Mononuclear cell (primary cell): ENCODE measurements around the gene SLC6A1. TPM values are rescaled to one million over a fixed set of nuclear protein-coding genes. Genes with fewer than 3 reads are reported as not detected.

Experiments
- H3K27me3 ChIP-seq: 2 replicates; pipeline ENCODE4 v1.6.0; 2011; ENCODE audit warnings: low read length, control low read depth; ENCODE audit not compliant: insufficient read depth
- H3K4me1 ChIP-seq: 2 replicates; pipeline ENCODE4 v1.5.1; 2011; ENCODE audit warnings: mild to moderate bottlenecking, low read length, control low read depth; ENCODE audit not compliant: insufficient read depth
- H3K4me3 ChIP-seq: 2 replicates; pipeline ENCODE4 v1.5.1; 2011; ENCODE audit warnings: mild to moderate bottlenecking, low read length, moderate library complexity
- H3K9me3 ChIP-seq: 2 replicates; pipeline ENCODE4 v1.5.1; 2011; ENCODE audit warnings: low read depth, mild to moderate bottlenecking, control low read depth, low read length
- total RNA-seq: library from RNA; depleted of rRNA; stranded (reverse); fragments of >200 nt; gene quantifications from one replicate; pipeline ENCODE4 v1.2.3, GENCODE V29; 2012

Gene SLC6A1
- total RNA-seq, 1 donor: under 0.01 TPM

GRCh38 chr3:10996345-10997013, 3.9 kb downstream of the SLC6A1 start:
- H3K4me1 ChIP-seq: no peaks in the 10 kb centered on the region
- no peaks in the 10 kb centered on the region for H3K9me3 ChIP-seq
- H3K27me3 ChIP-seq: peaks cover 24% of the 10 kb centered on the region
- H3K4me3 ChIP-seq: no peak overlapping the region

- H3K4me3 ChIP-seq: no peak overlapping the region
- H3K9me3 ChIP-seq: no peaks in the 10 kb centered on the region
- no peaks in the 10 kb centered on the region for H3K4me1 ChIP-seq
- H3K27me3 ChIP-seq: peaks cover 18% of the 10 kb centered on the region
Measured at GRCh38 chr3:10997196-10997595, 4.6 kb downstream of the SLC6A1 start.

DNA sequence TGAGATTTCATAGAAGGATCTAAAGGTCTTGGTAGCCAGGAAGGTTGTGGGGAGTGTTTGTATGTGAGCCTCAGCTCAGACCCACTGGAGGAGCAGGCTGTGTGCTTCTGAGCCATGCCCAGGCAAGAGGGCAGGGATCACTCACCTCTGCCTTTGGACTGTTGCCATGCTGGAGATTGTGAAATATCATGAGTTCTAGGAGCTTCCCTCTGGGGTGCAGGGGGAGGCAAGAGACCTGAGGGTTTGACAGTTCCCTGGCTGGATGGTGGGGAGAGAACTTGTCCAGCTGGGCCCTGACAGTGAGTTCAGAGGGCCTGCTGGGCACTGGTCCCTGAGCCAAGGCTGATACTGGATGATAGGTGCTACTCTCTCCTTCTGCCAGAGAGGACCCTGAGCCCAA, 6.0 kb downstream of the SLC6A1 start:
- peaks cover 15% of the 10 kb centered on the region for H3K27me3 ChIP-seq

DNA sequence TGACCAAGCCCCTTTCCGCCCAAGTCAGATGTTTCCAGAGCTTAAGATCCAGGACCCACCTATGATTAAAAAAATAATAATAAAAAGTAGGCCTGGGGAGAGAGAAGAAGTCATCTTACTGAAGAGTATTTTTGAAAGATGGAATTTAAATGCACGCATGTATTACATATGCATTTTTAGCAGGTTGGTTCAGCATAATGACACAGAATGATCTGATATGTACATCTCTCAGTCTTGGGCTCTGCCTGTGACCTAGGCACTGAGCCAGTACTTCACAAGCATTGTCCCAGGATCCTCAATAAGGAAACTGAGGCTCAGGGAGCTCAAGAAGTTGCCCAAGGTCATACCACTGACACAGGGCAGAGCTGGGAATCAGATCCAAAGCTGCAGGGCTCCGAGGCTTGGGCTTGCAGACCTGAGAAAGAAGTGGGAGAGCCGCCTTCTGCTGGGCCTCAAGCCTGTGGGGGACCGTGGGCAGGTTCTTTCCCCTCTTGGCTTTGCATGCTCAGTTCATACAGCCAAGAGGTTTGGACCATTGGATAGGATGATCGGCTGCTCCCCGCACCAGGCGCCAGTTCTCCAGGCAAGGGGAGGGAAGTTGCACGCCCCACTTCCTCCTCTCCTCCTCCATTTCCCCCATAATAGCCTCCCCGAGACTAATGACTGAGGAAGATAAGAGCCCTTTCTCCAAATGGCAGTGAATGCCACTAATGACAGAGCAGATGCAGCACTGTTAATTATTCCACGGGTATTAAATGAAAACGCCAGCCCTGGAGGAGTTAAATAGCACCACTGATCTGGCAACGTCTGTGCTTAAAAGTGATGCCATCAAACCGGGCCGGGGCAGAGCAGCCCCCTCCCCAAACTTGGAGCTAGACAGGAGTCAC, 6.9 kb downstream of the SLC6A1 start:
- H3K4me1 ChIP-seq: no peaks in the 10 kb centered on the region
- peaks cover 7% of the 10 kb centered on the region for H3K27me3 ChIP-seq
- no peaks in the 10 kb centered on the region for H3K9me3 ChIP-seq
- H3K4me3 ChIP-seq: no peak overlapping the region

More for the DNA sequence above, 6.0 kb downstream of the SLC6A1 start:
- H3K4me1 ChIP-seq: no peaks in the 10 kb centered on the region
- H3K4me3 ChIP-seq: no peak overlapping the region
- H3K9me3 ChIP-seq: no peaks in the 10 kb centered on the region

GRCh38 chr3:11000528-11000927, 8.0 kb downstream of the SLC6A1 start:
- Histone ChIP-seq H3K9me3 (no peaks in the 10 kb centered on the region), H3K4me1 (no peaks in the 10 kb centered on the region), H3K27me3 (no peaks in the 10 kb centered on the region), H3K4me3 (no peak overlapping the region)

DNA sequence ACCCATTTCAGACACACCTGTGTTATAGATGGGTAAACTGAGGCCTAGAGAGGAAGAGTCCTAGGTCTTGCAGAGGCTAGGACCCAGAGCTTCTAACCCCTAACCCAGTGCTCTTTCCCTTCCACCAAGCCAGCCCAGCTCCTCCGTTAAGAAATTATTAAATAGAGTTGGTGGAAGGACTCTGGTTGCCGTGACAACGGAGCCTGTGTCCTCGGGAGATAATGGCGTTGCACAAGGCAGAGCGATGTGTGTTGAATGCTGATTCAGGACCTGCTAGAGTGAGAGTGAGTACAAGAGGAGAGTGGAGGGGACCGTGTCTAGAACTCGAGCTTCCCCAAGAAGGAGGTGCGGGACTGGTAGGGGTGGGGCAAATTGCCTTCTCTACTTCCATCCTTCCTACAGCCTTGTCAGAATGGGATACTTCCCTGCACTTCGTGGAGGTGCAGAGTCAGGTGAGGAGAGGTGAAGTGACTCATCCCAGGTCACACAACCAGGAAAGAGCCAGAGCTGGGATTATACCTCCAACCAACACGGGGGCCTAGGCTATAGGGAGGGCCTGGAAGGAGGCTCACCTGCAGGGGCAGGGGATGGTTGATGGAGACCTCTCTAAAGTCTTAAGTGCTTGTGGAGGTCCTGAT, 8.6 kb downstream of the SLC6A1 start:
- no peaks in the 10 kb centered on the region for H3K9me3 ChIP-seq
- no peak overlapping the region for H3K4me3 ChIP-seq
- H3K4me1 ChIP-seq: no peaks in the 10 kb centered on the region
- H3K27me3 ChIP-seq: no peaks in the 10 kb centered on the region

DNA sequence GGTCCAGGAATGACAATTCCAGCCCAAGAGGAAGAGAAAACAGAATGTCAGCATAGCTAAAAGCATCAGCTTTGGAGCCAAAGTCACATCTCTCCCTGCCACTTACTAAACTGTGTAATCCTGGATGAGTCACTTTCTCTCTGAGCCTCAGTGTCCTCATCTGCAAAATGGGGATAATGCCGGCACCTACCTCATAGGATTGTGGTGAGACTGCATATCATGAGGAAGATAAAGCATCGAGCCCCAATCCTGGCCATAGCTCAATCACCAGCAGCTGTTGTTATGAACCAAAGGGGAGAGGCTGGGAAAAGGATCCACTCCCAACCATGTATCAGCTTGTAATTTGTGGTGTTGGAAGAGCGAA, 9.1 kb downstream of the SLC6A1 start:
- no peak overlapping the region for H3K4me3 ChIP-seq
- no peaks in the 10 kb centered on the region for H3K27me3 ChIP-seq
- H3K9me3 ChIP-seq: no peaks in the 10 kb centered on the region
- H3K4me1 ChIP-seq: no peaks in the 10 kb centered on the region

- Histone ChIP-seq H3K9me3 (no peaks in the 10 kb centered on the region), H3K27me3 (no peaks in the 10 kb centered on the region), H3K4me1 (no peaks in the 10 kb centered on the region), H3K4me3 (no peak overlapping the region)
Measured at GRCh38 chr3:11002371-11002807, 9.8 kb downstream of the SLC6A1 start.

- no peaks in the 10 kb centered on the region for H3K4me1 ChIP-seq
- no peaks in the 10 kb centered on the region for H3K9me3 ChIP-seq
- H3K4me3 ChIP-seq: no peak overlapping the region
- no peaks in the 10 kb centered on the region for H3K27me3 ChIP-seq
Measured at GRCh38 chr3:11004563-11004962, 12.0 kb downstream of the SLC6A1 start.

DNA sequence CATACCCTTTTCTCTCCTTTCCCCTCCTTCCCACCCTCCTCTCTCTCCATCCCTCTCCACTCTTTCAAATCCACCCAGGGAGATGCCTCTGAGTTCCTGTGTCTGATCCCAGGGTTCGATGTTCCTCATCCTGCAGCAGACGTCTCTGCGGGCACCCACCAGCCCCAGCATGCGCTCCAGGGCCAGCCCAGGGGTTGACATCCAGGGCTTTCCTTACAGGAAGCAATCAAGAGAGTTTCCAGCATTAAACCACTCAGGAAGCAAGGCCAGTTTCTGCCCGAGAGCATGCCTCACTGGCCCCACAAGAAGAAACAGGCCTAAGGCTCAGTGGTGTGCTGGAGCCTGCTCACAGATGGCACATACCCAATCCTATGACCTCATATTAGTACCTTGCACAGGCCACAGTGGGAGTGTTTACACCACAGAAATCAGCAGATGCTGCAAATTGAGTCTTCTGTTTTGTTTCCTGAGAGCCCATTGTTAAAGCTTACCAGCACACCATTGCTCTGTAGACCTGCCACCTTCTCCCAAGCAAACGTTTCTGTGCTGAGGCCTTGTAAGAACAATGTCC, 13.2 kb downstream of the SLC6A1 start:
- Histone ChIP-seq H3K4me3 (no peak overlapping the region), H3K9me3 (no peaks in the 10 kb centered on the region), H3K27me3 (no peaks in the 10 kb centered on the region), H3K4me1 (no peaks in the 10 kb centered on the region)

GRCh38 chr3:11006986-11007933, 14.7 kb downstream of the SLC6A1 start:
- no peaks in the 10 kb centered on the region for H3K4me1 ChIP-seq
- no peaks in the 10 kb centered on the region for H3K27me3 ChIP-seq
- no peak overlapping the region for H3K4me3 ChIP-seq
- no peaks in the 10 kb centered on the region for H3K9me3 ChIP-seq

- no peaks in the 10 kb centered on the region for H3K4me1 ChIP-seq
- H3K27me3 ChIP-seq: no peaks in the 10 kb centered on the region
- no peaks in the 10 kb centered on the region for H3K9me3 ChIP-seq
- H3K4me3 ChIP-seq: no peak overlapping the region
Measured at GRCh38 chr3:11009898-11010297, 17.4 kb downstream of the SLC6A1 start.

DNA sequence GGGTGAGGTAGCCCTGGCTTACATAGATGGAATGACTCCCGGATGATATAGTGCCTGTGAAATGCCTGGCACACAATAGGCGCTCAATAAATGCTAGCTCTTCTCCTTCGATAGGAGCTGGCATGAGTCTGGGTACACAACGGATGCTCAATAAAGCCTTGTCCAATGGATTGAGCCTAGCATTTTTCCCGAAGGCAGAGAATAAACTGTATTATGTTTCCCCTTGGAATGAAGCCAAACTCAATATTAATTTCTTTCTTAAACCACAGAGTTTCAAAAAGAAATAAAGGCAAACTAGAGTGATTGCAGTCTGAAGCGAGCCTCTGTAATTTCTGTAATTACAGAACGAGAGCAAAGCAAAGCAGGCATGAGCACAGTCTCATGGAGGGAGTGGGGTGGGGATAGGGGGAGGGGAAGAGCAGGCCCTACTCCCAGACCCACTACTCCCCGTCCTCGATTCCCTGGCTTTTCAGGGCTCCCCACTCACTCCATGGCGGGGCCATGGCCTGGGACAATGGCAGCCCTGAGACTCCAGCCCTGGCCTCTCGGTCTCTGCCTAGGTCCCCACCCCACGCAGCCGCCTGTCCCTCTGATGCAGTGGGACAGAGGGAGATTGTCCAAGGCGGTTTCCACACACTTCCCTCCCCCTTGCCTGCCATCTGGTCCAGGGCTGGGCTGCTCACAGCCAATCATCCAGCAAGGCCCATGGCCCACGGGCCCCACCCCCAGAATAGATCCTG, 18.0 kb downstream of the SLC6A1 start:
- Histone ChIP-seq H3K4me1 (no peaks in the 10 kb centered on the region), H3K4me3 (no peak overlapping the region), H3K27me3 (no peaks in the 10 kb centered on the region), H3K9me3 (no peaks in the 10 kb centered on the region)

- no peaks in the 10 kb centered on the region for H3K4me1 ChIP-seq
- no peaks in the 10 kb centered on the region for H3K9me3 ChIP-seq
- H3K4me3 ChIP-seq: no peak overlapping the region
- no peaks in the 10 kb centered on the region for H3K27me3 ChIP-seq
Measured at GRCh38 chr3:11014253-11014652, 21.7 kb downstream of the SLC6A1 start.
